Glutamatergic neuron (in vitro differentiated cells): ENCODE measurements around the gene SUV39H2. TPM values are rescaled to one million over a fixed set of nuclear protein-coding genes. Genes with fewer than 3 reads are reported as not detected.

Experiments
- DNase-seq: peaks from one replicate; pipeline ENCODE4 v3.0.0; 2022
- H3K27ac Mint-ChIP-seq: one replicate; pipeline ENCODE4 v1.8.0; 2020; ENCODE audit warnings: mild to moderate bottlenecking, mixed read lengths, inconsistent platforms; ENCODE audit not compliant: unreplicated experiment
- H3K27me3 Mint-ChIP-seq: one replicate; pipeline ENCODE4 v1.8.0; 2020; ENCODE audit warnings: mild to moderate bottlenecking, moderate library complexity, mixed read lengths, inconsistent platforms; ENCODE audit not compliant: unreplicated experiment
- H3K36me3 Mint-ChIP-seq: one replicate; pipeline ENCODE4 v1.8.0; 2020; ENCODE audit warnings: mild to moderate bottlenecking, mixed read lengths, inconsistent platforms; ENCODE audit not compliant: unreplicated experiment
- H3K4me1 Mint-ChIP-seq: one replicate; pipeline ENCODE4 v1.8.0; 2020; ENCODE audit warnings: mild to moderate bottlenecking, low read depth, mixed read lengths, inconsistent platforms; ENCODE audit not compliant: unreplicated experiment
- H3K4me3 Mint-ChIP-seq: one replicate; pipeline ENCODE4 v1.8.0; 2020; ENCODE audit warnings: mild to moderate bottlenecking, mixed read lengths, inconsistent platforms; ENCODE audit not compliant: unreplicated experiment
- H3K9me3 Mint-ChIP-seq: one replicate; pipeline ENCODE4 v1.8.0; 2020; ENCODE audit warnings: mild to moderate bottlenecking, moderate library complexity, mixed read lengths, inconsistent platforms; ENCODE audit not compliant: unreplicated experiment
- total RNA-seq: library from RNA; stranded (reverse); fragmentation: NEBNext Ultra II Directional; extraction: Animal tissue kit (Norgen Biotek cat#: 25700); gene quantifications from one replicate; pipeline ENCODE4 v1.2.1, GENCODE V29; 2021; ENCODE audit not compliant: unreplicated experiment
- TF ChIP-seq, protein P1 (sequence below): fragments of 200-600 bp; sonication (generic); IDR thresholded peaks from one replicate; pipeline ENCODE4 v1.5.0; 2021; ENCODE audit not compliant: partially characterized antibody, unreplicated experiment

Gene SUV39H2
- total RNA-seq, 1 donor from 2014 or later, result 15.1 TPM

DNA sequence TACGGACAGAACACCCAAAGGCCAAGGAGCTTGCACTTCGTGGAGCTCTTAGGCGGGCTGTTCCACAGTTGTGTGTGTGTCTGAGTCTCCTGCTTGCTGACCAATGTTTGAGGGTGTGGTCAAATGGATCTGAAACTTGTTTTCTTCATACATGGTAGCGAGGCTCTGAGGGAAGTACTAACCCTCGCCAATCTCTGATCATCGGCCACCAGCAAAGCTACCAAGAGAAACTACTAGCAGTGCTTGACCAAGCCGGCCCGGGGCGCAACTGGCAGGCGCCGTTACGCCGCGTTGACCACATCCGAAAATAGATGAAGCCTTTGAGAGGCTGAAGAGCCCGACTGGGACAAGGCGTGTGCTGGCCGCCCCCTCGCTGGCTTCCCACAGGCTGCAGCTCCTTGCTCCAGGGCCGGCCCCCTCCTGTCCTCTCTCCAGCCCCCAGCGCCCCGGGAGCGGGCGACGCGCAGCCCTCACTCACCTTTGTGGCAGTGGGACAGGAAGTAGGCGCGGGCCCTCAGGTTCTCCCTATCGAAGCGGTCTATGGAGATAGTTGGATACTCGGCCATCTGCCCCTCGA is 74.8 kb downstream of the SUV39H2 start:
- Mint-ChIP-seq H3K9me3 (no peaks in the 10 kb centered on the region), H3K4me3 (peak overlapping the region; percentile 93), H3K27me3 (peaks cover 5% of the 10 kb centered on the region), H3K4me1 (peaks cover 4% of the 10 kb centered on the region), H3K36me3 (no peaks in the 10 kb centered on the region), H3K27ac (peak overlapping the region; percentile 8)
- TF ChIP-seq, protein P1, sequence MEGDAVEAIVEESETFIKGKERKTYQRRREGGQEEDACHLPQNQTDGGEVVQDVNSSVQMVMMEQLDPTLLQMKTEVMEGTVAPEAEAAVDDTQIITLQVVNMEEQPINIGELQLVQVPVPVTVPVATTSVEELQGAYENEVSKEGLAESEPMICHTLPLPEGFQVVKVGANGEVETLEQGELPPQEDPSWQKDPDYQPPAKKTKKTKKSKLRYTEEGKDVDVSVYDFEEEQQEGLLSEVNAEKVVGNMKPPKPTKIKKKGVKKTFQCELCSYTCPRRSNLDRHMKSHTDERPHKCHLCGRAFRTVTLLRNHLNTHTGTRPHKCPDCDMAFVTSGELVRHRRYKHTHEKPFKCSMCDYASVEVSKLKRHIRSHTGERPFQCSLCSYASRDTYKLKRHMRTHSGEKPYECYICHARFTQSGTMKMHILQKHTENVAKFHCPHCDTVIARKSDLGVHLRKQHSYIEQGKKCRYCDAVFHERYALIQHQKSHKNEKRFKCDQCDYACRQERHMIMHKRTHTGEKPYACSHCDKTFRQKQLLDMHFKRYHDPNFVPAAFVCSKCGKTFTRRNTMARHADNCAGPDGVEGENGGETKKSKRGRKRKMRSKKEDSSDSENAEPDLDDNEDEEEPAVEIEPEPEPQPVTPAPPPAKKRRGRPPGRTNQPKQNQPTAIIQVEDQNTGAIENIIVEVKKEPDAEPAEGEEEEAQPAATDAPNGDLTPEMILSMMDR, result no peak
- DNase-seq, result peak; percentile 49

Other genes with a start within 250 kb of the SUV39H2 start
- 88.6 TPM for gene FAM107B, start 104.0 kb upstream of the SUV39H2 start, total RNA-seq
- gene CDNF, start 40.8 kb upstream of the SUV39H2 start, total RNA-seq, result 2.2 TPM
- gene HSPA14, start 40.6 kb upstream of the SUV39H2 start, total RNA-seq, result 10.1 TPM
- 13.7 TPM for gene MSANTD7, start 40.6 kb upstream of the SUV39H2 start, total RNA-seq
- 8.5 TPM for gene DCLRE1C, start 75.2 kb downstream of the SUV39H2 start, total RNA-seq
- not detected for gene MEIG1, start 80.5 kb downstream of the SUV39H2 start, total RNA-seq
- not detected for gene OLAH, start 165.1 kb downstream of the SUV39H2 start, total RNA-seq
- 1.5 TPM for gene ACBD7, start 209.9 kb downstream of the SUV39H2 start, total RNA-seq
- 11.6 TPM for gene RPP38, start 218.5 kb downstream of the SUV39H2 start, total RNA-seq